Lung (tissue), 12 donors: ENCODE measurements around the gene DCST1. TPM values are rescaled to one million over a fixed set of nuclear protein-coding genes. Genes with fewer than 3 reads are reported as not detected.

Experiments
- ATAC-seq: fragments of 200-7000 bp; cut with Tn5 transposase; one replicate; pipeline ENCODE4 v1.9.1; 2020; ENCODE audit warnings: moderate number of reproducible peaks; ENCODE audit not compliant: insufficient read depth, low FRiP score
- DNase-seq, 3 donors: peaks; one replicate each; pipeline ENCODE4 v3.0.0-alpha.2; 2013 to 2017
- H3K27ac ChIP-seq, 2 donors: one replicate each; pipeline ENCODE4 v1.5.1; 2013; ENCODE audit warnings: mild to moderate bottlenecking in 2 of 2, moderate library complexity in 2 of 2, control low read depth in 1 of 2, inconsistent platforms in 1 of 2, low read depth in 1 of 2, low read length in 1 of 2
- H3K27me3 ChIP-seq, 3 donors: one replicate each; pipeline ENCODE4 v1.5.1; 2013; ENCODE audit warnings: low read length in 2 of 3; ENCODE audit not compliant: control insufficient read depth in 3 of 3, insufficient read depth in 3 of 3
- H3K36me3 ChIP-seq, 4 donors: one replicate each; pipeline ENCODE4 v1.5.1; 2013; ENCODE audit warnings: low read length in 4 of 4, mild to moderate bottlenecking in 1 of 4, moderate library complexity in 1 of 4; ENCODE audit not compliant: control insufficient read depth in 4 of 4, insufficient read depth in 4 of 4
- H3K4me1 ChIP-seq, 5 donors: one replicate each; pipeline ENCODE4 v1.5.1; 2013; ENCODE audit warnings: low read length in 5 of 5, mild to moderate bottlenecking in 2 of 5, moderate library complexity in 1 of 5; ENCODE audit not compliant: control insufficient read depth in 5 of 5, insufficient read depth in 5 of 5
- H3K4me3 ChIP-seq: one replicate; pipeline ENCODE4 v1.5.1; 2013; ENCODE audit warnings: mild to moderate bottlenecking, control low read depth, moderate library complexity
- H3K9ac ChIP-seq, 2 donors: one replicate each; pipeline ENCODE4 v1.5.1; 2013; ENCODE audit warnings: low read length in 2 of 2, control low read depth in 1 of 2; ENCODE audit not compliant: insufficient read depth in 1 of 2
- H3K9me3 ChIP-seq, 4 donors: one replicate each; pipeline ENCODE4 v1.5.1; 2013; ENCODE audit warnings: low read length in 3 of 4, mild to moderate bottlenecking in 1 of 4, moderate library complexity in 1 of 4; ENCODE audit not compliant: control insufficient read depth in 4 of 4, insufficient read depth in 3 of 4
- WGBS, 2 donors: extraction: QIAGEN DNeasy Blood & Tissue Kit; methylation state at CpG; one replicate each; pipeline ENCODE4 v1.1.7; 2013; 5-methylcytosine and 5-hydroxymethylcytosine counted together
- polyA plus RNA-seq, 2 donors: library from polyadenylated mRNA; stranded (reverse); fragments of 200-250 nt; gene quantifications; one replicate each; pipeline ENCODE4 v1.2.1, GENCODE V29; 2013
- total RNA-seq, 2 donors: library from RNA; depleted of rRNA in 1 of 2; stranded (reverse); fragments of >200 nt in 1 of 2; gene quantifications; one replicate each; pipeline ENCODE4 v1.2.1, GENCODE V29; 2014 to 2021
- TF ChIP-seq, protein P1 (sequence below): IDR thresholded peaks from 2 replicates; pipeline ENCODE4 v1.5.1; 2012; ENCODE audit warnings: mild to moderate bottlenecking; ENCODE audit errors: control extremely low read depth, extremely low read depth
- donor health status: control.
- donor health status: control.
- donor health status: Bipolar disorder and iron deficiency.
- donor health status: healthy.
- donor health status: DM: yes; HTN: yes; CAD: no.

The DCST1 gene
- total and polyA plus RNA-seq, 4 donors, result 0.08 to 0.20 TPM; not detected in 2

DNA sequence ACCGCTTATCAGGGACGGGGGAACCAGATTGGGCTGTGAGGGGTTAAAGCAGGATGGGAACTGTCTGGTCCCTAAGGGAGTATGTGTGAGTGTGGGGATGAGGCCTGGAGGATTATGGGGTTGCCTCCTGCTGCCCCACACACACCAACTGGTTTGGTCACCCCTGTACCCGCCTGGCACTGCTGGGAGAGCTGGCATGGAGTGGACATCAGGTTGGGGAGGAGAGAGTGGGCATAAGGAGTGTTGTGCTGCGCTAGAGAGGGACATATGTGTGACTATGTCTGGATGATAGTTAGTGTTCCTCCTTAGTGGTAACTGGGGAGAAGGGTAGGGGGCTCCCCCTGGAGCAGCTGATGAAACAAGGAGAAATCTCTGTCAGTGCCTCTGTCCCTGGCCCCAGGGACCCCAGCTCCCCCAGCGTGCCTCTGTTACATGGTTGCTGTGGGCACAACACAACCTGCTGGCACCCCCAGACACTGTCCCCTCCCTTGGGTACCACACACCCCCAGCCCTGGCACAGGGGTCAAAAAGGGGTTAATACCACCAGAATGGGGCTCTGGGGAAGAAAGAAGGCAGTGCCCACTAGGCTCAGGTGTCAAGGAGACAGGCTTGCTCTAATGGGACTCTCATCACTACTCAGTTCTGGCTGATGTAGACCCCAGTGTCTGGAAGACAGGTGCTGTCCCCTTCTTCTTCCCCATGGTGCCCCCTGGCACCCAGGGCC is 29.1 kb upstream of the DCST1 start:
- H3K4me3 ChIP-seq, result peak overlapping the region; percentile 54
- peak overlapping the region in 1 of 2 donors; percentile 85 for H3K9ac ChIP-seq
- H3K4me1 ChIP-seq, result peaks cover 6 to 36% (median 21%) of the 10 kb centered on the region in 5 donors
- DNase-seq, result no peak
- H3K36me3 ChIP-seq, result no peaks in the 10 kb centered on the region
- no peaks in the 10 kb centered on the region for H3K27me3 ChIP-seq
- TF ChIP-seq, protein P1, sequence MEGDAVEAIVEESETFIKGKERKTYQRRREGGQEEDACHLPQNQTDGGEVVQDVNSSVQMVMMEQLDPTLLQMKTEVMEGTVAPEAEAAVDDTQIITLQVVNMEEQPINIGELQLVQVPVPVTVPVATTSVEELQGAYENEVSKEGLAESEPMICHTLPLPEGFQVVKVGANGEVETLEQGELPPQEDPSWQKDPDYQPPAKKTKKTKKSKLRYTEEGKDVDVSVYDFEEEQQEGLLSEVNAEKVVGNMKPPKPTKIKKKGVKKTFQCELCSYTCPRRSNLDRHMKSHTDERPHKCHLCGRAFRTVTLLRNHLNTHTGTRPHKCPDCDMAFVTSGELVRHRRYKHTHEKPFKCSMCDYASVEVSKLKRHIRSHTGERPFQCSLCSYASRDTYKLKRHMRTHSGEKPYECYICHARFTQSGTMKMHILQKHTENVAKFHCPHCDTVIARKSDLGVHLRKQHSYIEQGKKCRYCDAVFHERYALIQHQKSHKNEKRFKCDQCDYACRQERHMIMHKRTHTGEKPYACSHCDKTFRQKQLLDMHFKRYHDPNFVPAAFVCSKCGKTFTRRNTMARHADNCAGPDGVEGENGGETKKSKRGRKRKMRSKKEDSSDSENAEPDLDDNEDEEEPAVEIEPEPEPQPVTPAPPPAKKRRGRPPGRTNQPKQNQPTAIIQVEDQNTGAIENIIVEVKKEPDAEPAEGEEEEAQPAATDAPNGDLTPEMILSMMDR, result no peak
- H3K27ac ChIP-seq, result peak overlapping the region; percentile 89 to 97
- ATAC-seq, result no peak
- WGBS, 2 donors, result 39 to 58% methylated on average over 5 of the region's 5 CpGs
- H3K9me3 ChIP-seq, result no peaks in the 10 kb centered on the region

DNA sequence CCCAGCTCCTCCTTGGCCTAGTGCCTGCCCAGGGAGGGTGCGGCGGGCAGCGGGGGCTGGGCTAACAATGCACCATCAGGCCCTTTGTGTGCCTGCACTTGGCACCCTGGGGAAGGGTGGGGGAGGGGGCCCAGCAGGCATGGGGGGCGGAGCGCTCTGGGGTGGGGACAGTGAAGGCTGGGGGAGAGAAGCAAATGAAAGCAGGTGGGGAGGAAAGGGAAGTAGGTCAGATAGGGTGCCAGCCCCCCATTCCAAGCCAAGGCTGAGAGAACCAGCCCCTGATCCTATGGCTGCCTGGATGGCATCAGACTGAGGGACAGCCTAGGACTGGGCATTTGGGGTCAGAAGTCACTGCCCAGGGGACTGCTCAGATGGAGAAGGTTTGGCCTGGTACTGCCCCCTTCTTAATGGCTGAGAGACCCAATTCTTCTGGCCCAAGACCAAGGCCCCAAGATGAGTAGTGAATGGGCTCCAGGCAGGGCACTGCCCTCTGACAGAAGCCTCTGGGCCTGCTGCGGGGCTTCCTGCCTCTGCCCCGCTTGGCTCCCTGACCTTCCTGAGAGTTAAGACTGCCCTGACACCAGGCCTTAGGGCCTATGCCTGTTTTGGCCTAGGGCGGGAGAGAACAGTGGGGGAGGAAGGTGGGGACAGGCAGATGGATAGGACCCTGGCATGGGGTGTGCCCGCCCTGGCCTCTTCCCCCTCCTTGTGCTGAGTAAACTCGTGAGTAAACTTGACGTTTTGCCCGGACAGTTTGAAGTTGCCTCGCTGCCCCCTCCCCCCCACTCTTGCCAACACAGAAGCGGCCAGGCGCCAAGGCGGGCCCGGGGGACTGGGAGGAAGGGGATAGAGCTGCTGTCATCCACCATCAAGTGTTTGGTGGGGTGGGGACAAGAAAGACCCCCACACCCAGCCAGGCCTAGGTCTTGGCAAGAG is 28.3 kb upstream of the DCST1 start:
- DNase-seq (peak in 1 of 3 donors; percentile 48), ATAC-seq (no peak)
- no peaks in the 10 kb centered on the region for H3K27me3 ChIP-seq
- no peaks in the 10 kb centered on the region for H3K9me3 ChIP-seq
- 27 to 31% methylated on average over 17 of the region's 17 CpGs for WGBS, 2 donors
- H3K4me3 ChIP-seq, result no peak overlapping the region
- TF ChIP-seq, protein P1, result no peak
- no peaks in the 10 kb centered on the region for H3K36me3 ChIP-seq
- H3K4me1 ChIP-seq, result peaks cover 6 to 38% (median 21%) of the 10 kb centered on the region in 5 donors
- H3K27ac ChIP-seq, result peak overlapping the region; percentile 89 to 97
- no peak overlapping the region for H3K9ac ChIP-seq

DNA sequence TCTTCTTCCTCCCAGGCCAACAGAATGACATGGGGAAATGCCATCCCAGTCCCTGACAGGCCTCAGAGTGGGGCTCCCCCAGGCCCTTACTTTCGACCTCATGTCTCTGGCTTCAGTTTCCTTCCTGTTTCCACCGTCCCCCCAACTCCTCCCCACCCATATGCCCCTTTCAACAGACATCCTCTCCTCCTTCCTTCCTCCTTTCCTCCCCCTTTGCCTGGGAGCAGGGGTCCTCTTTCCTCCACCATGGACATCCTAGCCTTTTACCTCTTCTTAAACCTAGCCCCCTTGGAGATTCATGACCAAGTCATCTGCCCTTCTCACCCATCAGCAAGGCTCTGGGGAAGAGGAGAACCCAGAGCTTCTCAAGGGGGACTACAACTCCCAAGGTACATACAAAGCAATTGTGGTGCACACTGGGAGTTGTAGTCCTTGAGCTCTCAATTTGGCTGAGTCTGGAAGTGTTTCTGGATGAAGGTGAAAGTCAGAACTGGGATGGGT is 27.0 kb upstream of the DCST1 start:
- H3K4me1 ChIP-seq, result peaks cover 6 to 49% (median 21%) of the 10 kb centered on the region in 5 donors
- H3K27me3 ChIP-seq, result no peaks in the 10 kb centered on the region
- peak in 2 of 3 donors; percentile 49 to 66 for DNase-seq
- 15 to 17% methylated on average over 2 of the region's 2 CpGs for WGBS, 2 donors
- H3K27ac ChIP-seq, result peak overlapping the region; percentile 63 to 68
- ATAC-seq, result no peak
- no peaks in the 10 kb centered on the region for H3K36me3 ChIP-seq
- TF ChIP-seq, protein P1, result no peak
- H3K9me3 ChIP-seq, result no peaks in the 10 kb centered on the region
- no peak overlapping the region for H3K9ac ChIP-seq
- no peak overlapping the region for H3K4me3 ChIP-seq
